ENCODE measurements around the gene STAM2. TPM values are rescaled to one million over a fixed set of nuclear protein-coding genes. Genes with fewer than 3 reads are reported as not detected.

The STAM2 gene
- total RNA-seq, 1 experiment from 2014 or later = 21.0 TPM

DNA sequence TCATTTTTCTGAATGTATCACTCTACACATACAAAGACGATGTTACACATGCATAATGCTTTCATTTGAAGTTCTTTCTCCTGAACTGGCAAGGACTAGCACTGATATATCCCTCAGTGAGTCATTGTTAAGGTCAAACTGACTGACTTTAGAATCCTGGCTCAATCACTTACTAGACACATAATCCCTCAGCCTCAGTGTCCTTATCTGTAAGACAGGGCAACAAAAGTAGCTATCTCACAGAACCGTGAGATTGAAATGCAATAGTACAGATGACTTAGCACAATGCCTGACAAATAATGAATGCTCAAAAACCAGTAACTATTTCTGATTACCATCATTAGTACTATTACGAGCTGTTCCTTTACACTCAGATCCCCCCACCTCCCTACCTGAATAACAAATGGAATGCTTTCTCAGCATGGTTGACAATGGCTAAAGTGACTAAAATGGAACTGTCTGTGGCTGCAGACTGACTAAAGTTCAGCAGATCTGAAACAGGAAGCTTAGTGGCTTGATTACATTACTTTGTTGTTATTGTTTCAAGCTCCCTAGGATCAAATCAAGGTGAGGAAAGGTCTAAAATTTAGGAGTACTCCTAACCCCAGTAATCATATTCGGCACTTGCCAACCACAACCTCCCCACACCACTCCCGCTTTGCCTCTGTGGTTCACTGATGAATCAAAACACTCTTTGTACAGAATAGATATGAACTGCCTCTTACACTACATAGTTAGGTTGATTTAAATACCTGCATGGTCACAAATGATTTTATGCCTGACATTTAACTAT is 40.9 kb downstream of the STAM2 start:
- ATAC-seq = no peak; the same call in 1 of the 2 replicates
- Histone ChIP-seq H3K9ac (ENCODE audit: low read length) (no peak overlapping the region), H3K79me2 (ENCODE audit: low read length) (no peaks in the 10 kb centered on the region), H3K36me3 (ENCODE audit: low read depth, low read length) (no peaks in the 10 kb centered on the region), H3K4me2 (ENCODE audit: low read length) (no peak overlapping the region), H3K27me3 (ENCODE audit: low read length) (no peaks in the 10 kb centered on the region), H3K27ac (ENCODE audit: low read length) (no peak overlapping the region), H3K9me3 (ENCODE audit: low read length) (no peaks in the 10 kb centered on the region), H2AFZ (ENCODE audit: low read length) (no peak overlapping the region), H3F3A (ENCODE audit: low read length, unreplicated experiment) (no peaks in the 10 kb centered on the region), H3K9me2 (replicated peaks; ENCODE audit: low read length) (no peaks in the 10 kb centered on the region), H3K4me3 (ENCODE audit: low read length) (no peak overlapping the region), H3K4me1 (ENCODE audit: insufficient read depth, low read length) (no peaks in the 10 kb centered on the region), H4K20me1 (ENCODE audit: low read length) (no peaks in the 10 kb centered on the region)
- BruUV-seq (replicated peaks) = no TSS peak
- ChIA-PET CTCF (no interaction called here), POLR2A (ENCODE audit: unreplicated experiment) (no interaction called here)
- intact Hi-C loops (cut with micrococcal nuclease) = no loop called here
- TF ChIP-seq EZH2phosphoT487 (IDR thresholded peaks at IDR 0.05; ENCODE audit: borderline replicate concordance, low read length) (no peak), EZH2 (IDR thresholded peaks at IDR 0.05; ENCODE audit: low read length, unreplicated experiment) (no peak)
- TF ChIP-seq, protein P1, sequence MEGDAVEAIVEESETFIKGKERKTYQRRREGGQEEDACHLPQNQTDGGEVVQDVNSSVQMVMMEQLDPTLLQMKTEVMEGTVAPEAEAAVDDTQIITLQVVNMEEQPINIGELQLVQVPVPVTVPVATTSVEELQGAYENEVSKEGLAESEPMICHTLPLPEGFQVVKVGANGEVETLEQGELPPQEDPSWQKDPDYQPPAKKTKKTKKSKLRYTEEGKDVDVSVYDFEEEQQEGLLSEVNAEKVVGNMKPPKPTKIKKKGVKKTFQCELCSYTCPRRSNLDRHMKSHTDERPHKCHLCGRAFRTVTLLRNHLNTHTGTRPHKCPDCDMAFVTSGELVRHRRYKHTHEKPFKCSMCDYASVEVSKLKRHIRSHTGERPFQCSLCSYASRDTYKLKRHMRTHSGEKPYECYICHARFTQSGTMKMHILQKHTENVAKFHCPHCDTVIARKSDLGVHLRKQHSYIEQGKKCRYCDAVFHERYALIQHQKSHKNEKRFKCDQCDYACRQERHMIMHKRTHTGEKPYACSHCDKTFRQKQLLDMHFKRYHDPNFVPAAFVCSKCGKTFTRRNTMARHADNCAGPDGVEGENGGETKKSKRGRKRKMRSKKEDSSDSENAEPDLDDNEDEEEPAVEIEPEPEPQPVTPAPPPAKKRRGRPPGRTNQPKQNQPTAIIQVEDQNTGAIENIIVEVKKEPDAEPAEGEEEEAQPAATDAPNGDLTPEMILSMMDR (conservative IDR thresholded peaks at IDR 0.05; ENCODE audit: low read depth, low read length) = no peak
- no peak for DNase-seq

- no peaks in the 10 kb centered on the region for H3F3A ChIP-seq (ENCODE audit: low read length, unreplicated experiment)
- no peak overlapping the region for H3K4me3 ChIP-seq (ENCODE audit: low read length)
- no peak overlapping the region for H3K4me2 ChIP-seq (ENCODE audit: low read length)
- BruUV-seq (replicated peaks) = no TSS peak
- H3K4me1 ChIP-seq (ENCODE audit: insufficient read depth, low read length) = no peaks in the 10 kb centered on the region
- intact Hi-C loops (cut with micrococcal nuclease) = no loop called here
- H3K9me2 ChIP-seq (replicated peaks; ENCODE audit: low read length) = no peaks in the 10 kb centered on the region
- POLR2A ChIA-PET (ENCODE audit: unreplicated experiment) = no interaction called here
- no peak for DNase-seq
- no peaks in the 10 kb centered on the region for H3K79me2 ChIP-seq (ENCODE audit: low read length)
- H3K9ac ChIP-seq (ENCODE audit: low read length) = no peak overlapping the region
- no peak for ATAC-seq
- TF ChIP-seq EZH2 (IDR thresholded peaks at IDR 0.05; ENCODE audit: low read length, unreplicated experiment) (no peak), EZH2phosphoT487 (IDR thresholded peaks at IDR 0.05; ENCODE audit: borderline replicate concordance, low read length) (no peak)
- TF ChIP-seq, protein P1 (conservative IDR thresholded peaks at IDR 0.05; ENCODE audit: low read depth, low read length) = no peak
- H4K20me1 ChIP-seq (ENCODE audit: low read length) = no peaks in the 10 kb centered on the region
- no peak overlapping the region for H3K27ac ChIP-seq (ENCODE audit: low read length)
- H3K27me3 ChIP-seq (ENCODE audit: low read length) = no peaks in the 10 kb centered on the region
- CTCF ChIA-PET = no interaction called here
- no peak overlapping the region for H2AFZ ChIP-seq (ENCODE audit: low read length)
- H3K9me3 ChIP-seq (ENCODE audit: low read length) = no peaks in the 10 kb centered on the region
- no peaks in the 10 kb centered on the region for H3K36me3 ChIP-seq (ENCODE audit: low read depth, low read length)
Observed at GRCh38 chr2:152132306-152132705, 43.3 kb downstream of the STAM2 start.

GRCh38 chr2:152127628-152128027 is 47.9 kb downstream of the STAM2 start:
- Histone ChIP-seq H3K9me3 (ENCODE audit: low read length) (no peaks in the 10 kb centered on the region), H3K36me3 (ENCODE audit: low read depth, low read length) (no peaks in the 10 kb centered on the region), H3K4me2 (ENCODE audit: low read length) (no peak overlapping the region), H3K27ac (ENCODE audit: low read length) (no peak overlapping the region), H3K4me1 (ENCODE audit: insufficient read depth, low read length) (no peaks in the 10 kb centered on the region), H4K20me1 (ENCODE audit: low read length) (no peaks in the 10 kb centered on the region), H3K27me3 (ENCODE audit: low read length) (no peaks in the 10 kb centered on the region), H3K9ac (ENCODE audit: low read length) (no peak overlapping the region), H3K79me2 (ENCODE audit: low read length) (no peaks in the 10 kb centered on the region), H3K4me3 (ENCODE audit: low read length) (no peak overlapping the region), H3F3A (ENCODE audit: low read length, unreplicated experiment) (no peaks in the 10 kb centered on the region), H3K9me2 (replicated peaks; ENCODE audit: low read length) (no peaks in the 10 kb centered on the region), H2AFZ (ENCODE audit: low read length) (no peak overlapping the region)
- CTCF ChIA-PET = no interaction called here
- intact Hi-C loops (cut with micrococcal nuclease) = no loop called here
- no TSS peak for BruUV-seq (replicated peaks)
- TF ChIP-seq EZH2phosphoT487 (IDR thresholded peaks at IDR 0.05; ENCODE audit: borderline replicate concordance, low read length) (no peak), EZH2 (IDR thresholded peaks at IDR 0.05; ENCODE audit: low read length, unreplicated experiment) (no peak)
- TF ChIP-seq, protein P1 (conservative IDR thresholded peaks at IDR 0.05; ENCODE audit: low read depth, low read length) = no peak
- DNase-seq (no peak), ATAC-seq (no peak)
- POLR2A ChIA-PET (ENCODE audit: unreplicated experiment) = no interaction called here
